HCT116 (cell line): Measurements from ENCODE around the gene RAD18. TPM values are rescaled to one million over a fixed set of nuclear protein-coding genes. Genes with fewer than 3 reads are reported as not detected.

Experiments used
- ATAC-seq: fragments of 200-7000 bp; cut with Tn5 transposase; 2 replicates; pipeline ENCODE4 v1.9.1; 2020; ENCODE audit warnings: mild to moderate bottlenecking, moderate library complexity
- BruUV-seq: library from RNA; stranded (reverse); fragments of 400-500 nt; replicated peaks from 2 replicates; lab custom pipeline; 2021; lab: Mats Ljungman, UMichigan
- CTCF ChIA-PET: fragments of 300-600 bp; sonication (Branson Sonifier 250); formaldehyde crosslinking; loops from one replicate; lab custom pipeline; 2021; ENCODE audit warnings: antibody characterized with exemption; lab: Charles Lee
- POLR2A ChIA-PET: fragments of 300-600, 350-600 bp; sonication (Branson Sonifier 250); formaldehyde crosslinking; loops from one replicate; lab custom pipeline; 2021; ENCODE audit warnings: antibody characterized with exemption; lab: Charles Lee
- RAD21 ChIA-PET, 2 experiments: fragments of 300-600 bp; sonication (Branson Sonifier 250); formaldehyde crosslinking; loops; one replicate each; lab custom pipeline; 2023; ENCODE audit warnings: low total read pairs in 2 of 2; ENCODE audit not compliant: uncharacterized antibody in 2 of 2, unreplicated experiment in 2 of 2, low non-redundant PET in 1 of 2; lab: Charles Lee
- DNase-seq: peaks from one replicate; pipeline ENCODE4 v3.0.0-alpha.2; 2010; ENCODE audit warnings: low read depth, low spot score
- H2AFZ ChIP-seq: fragments of 200-600 bp; shearing (Covaris generic), sonication (generic); 2 replicates; pipeline ENCODE4 v1.6.1; 2017; ENCODE audit warnings: low read depth, mixed run types, mixed read lengths, antibody characterized with exemption, low read length; ENCODE audit not compliant: poor library complexity, severe bottlenecking
- H3K27ac ChIP-seq: 2 replicates; pipeline ENCODE4 v1.5.1; 2012; ENCODE audit warnings: low read depth, low read length
- H3K27me3 ChIP-seq: fragments of 200-600 bp; sonication (generic); 2 replicates; pipeline ENCODE4 v1.6.1; 2016; ENCODE audit warnings: mixed run types, low read length, mixed read lengths; ENCODE audit not compliant: insufficient read depth
- H3K36me3 ChIP-seq, 2 experiments: fragments of 200-500 bp in 1 of 2; fragments of 200-600 bp in 1 of 2; sonication (Bioruptor generic) in 1 of 2; sonication (generic) in 1 of 2; 2 replicates each; pipeline versions ENCODE4 v1.5.1 to v1.6.1; 2014 to 2016; ENCODE audit warnings: low read length in 2 of 2, inconsistent platforms in 1 of 2, mixed read lengths in 1 of 2, mixed run types in 1 of 2; ENCODE audit not compliant: insufficient read depth in 2 of 2, control insufficient read depth in 1 of 2
- H3K4me1 ChIP-seq, 2 experiments: fragments of 200-600 bp in 1 of 2; sonication (generic) in 1 of 2; 2 replicates each; pipeline versions ENCODE4 v1.5.1 to v1.6.1; 2012 to 2017; ENCODE audit warnings: low read length in 2 of 2, inconsistent platforms in 1 of 2, mild to moderate bottlenecking in 1 of 2, mixed read lengths in 1 of 2, mixed run types in 1 of 2, moderate library complexity in 1 of 2; ENCODE audit not compliant: insufficient read depth in 2 of 2, control insufficient read depth in 1 of 2
- H3K4me2 ChIP-seq: fragments of 200-600 bp; sonication (generic); 2 replicates; pipeline ENCODE4 v1.6.1; 2017; ENCODE audit warnings: mixed run types, low read length, mixed read lengths
- H3K4me3 ChIP-seq, 2 experiments: fragments of 200-600 bp in 1 of 2; sonication (generic) in 1 of 2; replicated peaks in 1 of 2; 2 replicates each; pipeline ENCODE4 v1.5.1; 2011 to 2016; ENCODE audit warnings: low read length in 2 of 2, control low read depth in 1 of 2, low read depth in 1 of 2, mild to moderate bottlenecking in 1 of 2, mixed read lengths in 1 of 2, mixed run types in 1 of 2
- H3K79me2 ChIP-seq: fragments of 200-600 bp; sonication (generic); 2 replicates; pipeline ENCODE4 v1.6.1; 2017; ENCODE audit warnings: mild to moderate bottlenecking, mixed run types, low read length, moderate library complexity, mixed read lengths; ENCODE audit not compliant: insufficient read depth
- H3K9ac ChIP-seq: fragments of 200-600 bp; sonication (generic); 2 replicates; pipeline ENCODE4 v1.6.1; 2016; ENCODE audit warnings: low read length, mixed read lengths
- H3K9me2 ChIP-seq: fragments of 200-600 bp; sonication (generic), shearing (Covaris generic); 2 replicates; pipeline ENCODE4 v1.6.1; 2017; ENCODE audit warnings: mixed run types, mild to moderate bottlenecking, moderate library complexity; ENCODE audit not compliant: insufficient read depth
- H3K9me3 ChIP-seq, 2 experiments: fragments of 200-500 bp in 1 of 2; fragments of 200-600 bp in 1 of 2; sonication (Bioruptor generic) in 1 of 2; sonication (generic) in 1 of 2; 2 replicates each; pipeline ENCODE4 v1.6.1; 2014 to 2017; ENCODE audit warnings: low read length in 2 of 2, mixed read lengths in 2 of 2, inconsistent platforms in 1 of 2, low read depth in 1 of 2, mild to moderate bottlenecking in 1 of 2, mixed run types in 1 of 2, moderate library complexity in 1 of 2; ENCODE audit not compliant: control insufficient read depth in 1 of 2, insufficient read depth in 1 of 2
- H4K20me1 ChIP-seq: fragments of 200-600 bp; sonication (generic), shearing (Covaris generic); 2 replicates; pipeline ENCODE4 v1.6.1; 2017; ENCODE audit warnings: mixed run types, mild to moderate bottlenecking, moderate library complexity; ENCODE audit not compliant: insufficient read depth
- EGR1 ChIP-seq: IDR thresholded peaks from 2 replicates; pipeline ENCODE4 v1.6.1; 2012; ENCODE audit warnings: low read depth
- EZH2 ChIP-seq: fragments of 200-600 bp; sonication (generic); IDR thresholded peaks from 2 replicates; pipeline ENCODE4 v1.6.1; 2017; ENCODE audit warnings: antibody characterized with exemption, mixed run types
- EZH2phosphoT487 ChIP-seq: fragments of 200-600 bp; IDR thresholded peaks from 2 replicates; pipeline ENCODE4 v1.6.1; 2018; ENCODE audit warnings: antibody characterized with exemption, borderline replicate concordance
- POLR2AphosphoS5 ChIP-seq: IDR thresholded peaks from 2 replicates; pipeline ENCODE4 v1.6.1; 2011; ENCODE audit warnings: mild to moderate bottlenecking, low read depth, low read length, moderate library complexity
- REST ChIP-seq: IDR thresholded peaks from 2 replicates; pipeline ENCODE4 v1.6.1; 2012; ENCODE audit warnings: low read depth
- SP1 ChIP-seq: IDR thresholded peaks from 2 replicates; pipeline ENCODE4 v1.6.1; 2012; ENCODE audit warnings: low read depth
- SRF ChIP-seq: IDR thresholded peaks from 2 replicates; pipeline ENCODE4 v1.6.1; 2012; ENCODE audit warnings: low read depth
- intact Hi-C: fragments of 100-400 bp; cut with micrococcal nuclease; formaldehyde crosslinking; loops from 2 replicates; pipeline ENCODE4 v1.10.0; 2022
- total RNA-seq: library from RNA; stranded (reverse); gene quantifications from one replicate; pipeline ENCODE4 v1.2.1, GENCODE V29; 2021; ENCODE audit not compliant: unreplicated experiment

RAD18 gene
- total RNA-seq, 1 experiment from 2014 or later: 28.7 TPM

- ATAC-seq (no peak), DNase-seq (no peak)
- Histone ChIP-seq H3K4me2 (no peak overlapping the region), H3K4me3 (no peak overlapping the region), H4K20me1 (no peaks in the 10 kb centered on the region), H3K27me3 (no peaks in the 10 kb centered on the region; the same call in 1 of the 2 replicates), H3K9me2 (no peaks in the 10 kb centered on the region), H3K4me1 (peaks cover 14 to 37% of the 10 kb centered on the region in 2 experiments; a peak in 3 of 4 replicates), H3K36me3 (no peaks in the 10 kb centered on the region), H3K79me2 (peaks cover 14% of the 10 kb centered on the region)
- ChIA-PET CTCF (no interaction called here), POLR2A (no interaction called here), RAD21 (no interaction called here)
- intact Hi-C loops: no loop called here
- TF ChIP-seq EZH2phosphoT487 (no peak), SP1 (no peak), EGR1 (no peak), POLR2AphosphoS5 (no peak), EZH2 (no peak), REST (no peak), SRF (no peak)
- TF ChIP-seq, all 23 proteins: peak for 0
- BruUV-seq: no TSS peak
- Histone ChIP-seq H3K9ac (no peak overlapping the region), H3K9me3 (no peaks in the 10 kb centered on the region), H2AFZ (no peak overlapping the region), H3K27ac (no peak overlapping the region)
Observed at GRCh38 chr3:8966820-8967348, 3.6 kb upstream of the RAD18 start.
